H9 (cell line): ENCODE results near the gene KHSRP. TPM values are rescaled to one million over a fixed set of nuclear protein-coding genes. Genes with fewer than 3 reads are reported as not detected.

ENCODE experiments used
- DNase-seq: peaks from one replicate; pipeline ENCODE4 v3.0.0-alpha.2; 2017
- H2AFZ ChIP-seq: one replicate; pipeline ENCODE4 v1.6.1; 2013; ENCODE audit warnings: mild to moderate bottlenecking, low read length, control low read depth, moderate library complexity
- H2AK5ac ChIP-seq: 2 replicates; pipeline ENCODE4 v1.6.1; 2013; ENCODE audit warnings: low read length, control low read depth, mixed read lengths; ENCODE audit not compliant: insufficient read length
- H2BK120ac ChIP-seq: one replicate; pipeline ENCODE4 v1.6.1; 2013; ENCODE audit warnings: low read depth, mild to moderate bottlenecking, low read length, control low read depth, inconsistent platforms; ENCODE audit not compliant: poor library complexity, severe bottlenecking
- H2BK12ac ChIP-seq: 2 replicates; pipeline ENCODE4 v1.6.1; 2013; ENCODE audit warnings: low read length, control low read depth, mixed read lengths, low read depth; ENCODE audit not compliant: insufficient read length
- H2BK15ac ChIP-seq: 2 replicates; pipeline ENCODE4 v1.6.1; 2013; ENCODE audit warnings: low read depth, low read length, control low read depth
- H2BK20ac ChIP-seq: one replicate; pipeline ENCODE4 v1.6.1; 2013; ENCODE audit warnings: low read depth, mild to moderate bottlenecking, low read length, control low read depth, inconsistent platforms; ENCODE audit not compliant: poor library complexity, severe bottlenecking
- H2BK5ac ChIP-seq: 2 replicates; pipeline ENCODE4 v1.6.1; 2013; ENCODE audit warnings: low read length, control low read depth, mixed read lengths; ENCODE audit not compliant: insufficient read length
- H3K14ac ChIP-seq: 2 replicates; pipeline ENCODE4 v1.6.1; 2013; ENCODE audit warnings: low read length, control low read depth; ENCODE audit not compliant: insufficient read depth
- H3K18ac ChIP-seq: 2 replicates; pipeline ENCODE4 v1.6.1; 2013; ENCODE audit warnings: low read depth, mild to moderate bottlenecking, mixed read lengths, low read length, control low read depth; ENCODE audit not compliant: insufficient read length
- H3K23ac ChIP-seq: 2 replicates; pipeline ENCODE4 v1.6.1; 2013; ENCODE audit warnings: low read length, control low read depth, mixed read lengths, low read depth; ENCODE audit not compliant: insufficient read length
- H3K23me2 ChIP-seq: 2 replicates; pipeline ENCODE4 v1.6.1; 2013; ENCODE audit warnings: low read depth, mild to moderate bottlenecking, mixed read lengths, low read length, control low read depth; ENCODE audit not compliant: insufficient read length, poor library complexity, severe bottlenecking
- H3K27ac ChIP-seq: 2 replicates; pipeline ENCODE4 v1.5.1; 2013; ENCODE audit warnings: low read length, control low read depth, mixed read lengths, low read depth; ENCODE audit not compliant: insufficient read length
- H3K27me3 ChIP-seq: 2 replicates; pipeline ENCODE4 v1.6.1; 2013; ENCODE audit warnings: low read length, control low read depth, inconsistent platforms; ENCODE audit not compliant: insufficient read depth
- H3K4ac ChIP-seq: 2 replicates; pipeline ENCODE4 v1.6.1; 2013; ENCODE audit warnings: low read depth, mild to moderate bottlenecking, control low read depth, inconsistent platforms, low read length, moderate library complexity
- H3K4me1 ChIP-seq: 2 replicates; pipeline ENCODE4 v1.6.1; 2013; ENCODE audit warnings: low read length, control low read depth, inconsistent platforms; ENCODE audit not compliant: insufficient read depth
- H3K4me2 ChIP-seq: 2 replicates; pipeline ENCODE4 v1.6.1; 2013; ENCODE audit warnings: low read length, control low read depth, mixed read lengths; ENCODE audit not compliant: insufficient read length, insufficient read depth
- H3K56ac ChIP-seq: 2 replicates; pipeline ENCODE4 v1.6.1; 2013; ENCODE audit warnings: low read depth, mild to moderate bottlenecking, mixed read lengths, low read length, control low read depth; ENCODE audit not compliant: insufficient read length
- H3K79me1 ChIP-seq: 2 replicates; pipeline ENCODE4 v1.6.1; 2013; ENCODE audit warnings: low read depth, mild to moderate bottlenecking, moderate library complexity, low read length, control low read depth, inconsistent platforms; ENCODE audit not compliant: insufficient read depth, poor library complexity, severe bottlenecking
- H3K79me2 ChIP-seq: 2 replicates; pipeline ENCODE4 v1.6.1; 2013; ENCODE audit warnings: low read length, control low read depth, inconsistent platforms; ENCODE audit not compliant: insufficient read depth
- H3K9ac ChIP-seq: 2 replicates; pipeline ENCODE4 v1.6.1; 2013; ENCODE audit warnings: low read length, control low read depth, mixed read lengths; ENCODE audit not compliant: insufficient read length; ENCODE audit errors: extremely low read depth
- H3K9me3 ChIP-seq: one replicate; pipeline ENCODE4 v1.6.1; 2013; ENCODE audit warnings: low read depth, low read length, inconsistent platforms; ENCODE audit not compliant: control insufficient read depth
- H3T11ph ChIP-seq: one replicate; pipeline ENCODE4 v1.6.1; 2013; ENCODE audit warnings: mild to moderate bottlenecking, low read length, control low read depth, inconsistent platforms
- H4K20me1 ChIP-seq: one replicate; pipeline ENCODE4 v1.6.1; 2013; ENCODE audit not compliant: control insufficient read depth, insufficient read length, insufficient read depth
- H4K5ac ChIP-seq: 2 replicates; pipeline ENCODE4 v1.6.1; 2013; ENCODE audit warnings: low read depth, mild to moderate bottlenecking, mixed read lengths, low read length, control low read depth; ENCODE audit not compliant: insufficient read length
- H4K8ac ChIP-seq: replicated peaks from 2 replicates; pipeline ENCODE4 v1.6.1; 2013; ENCODE audit warnings: low read length, control low read depth, mixed read lengths, low read depth; ENCODE audit not compliant: insufficient read length
- H4K91ac ChIP-seq: 2 replicates; pipeline ENCODE4 v1.6.1; 2013; ENCODE audit warnings: low read depth, mild to moderate bottlenecking, moderate library complexity, mixed read lengths, low read length, control low read depth; ENCODE audit not compliant: insufficient read length
- H3K27ac Mint-ChIP-seq, 3 experiments: 2 replicates in 2 of 3; 3 replicates in 1 of 3; pipeline ENCODE4 v1.8.0; 2020 to 2021; ENCODE audit warnings: mixed read lengths in 3 of 3, mild to moderate bottlenecking in 1 of 3, moderate library complexity in 1 of 3
- H3K27me3 Mint-ChIP-seq: 2 replicates; pipeline ENCODE4 v1.8.0; 2021; ENCODE audit warnings: low read depth, mild to moderate bottlenecking, moderate library complexity, mixed read lengths
- H3K36me3 Mint-ChIP-seq, 3 experiments: 2 replicates in 2 of 3; 3 replicates in 1 of 3; pipeline ENCODE4 v1.8.0; 2020 to 2021; ENCODE audit warnings: low read depth in 3 of 3, mixed read lengths in 3 of 3; ENCODE audit not compliant: insufficient read depth in 1 of 3
- H3K4me1 Mint-ChIP-seq, 2 experiments: 2 replicates each; pipeline ENCODE4 v1.8.0; 2020; ENCODE audit warnings: mixed read lengths in 2 of 2
- H3K4me3 Mint-ChIP-seq, 2 experiments: 2 replicates in 1 of 2; 3 replicates in 1 of 2; pipeline ENCODE4 v1.8.0; 2020 to 2021; ENCODE audit warnings: mild to moderate bottlenecking in 2 of 2, mixed read lengths in 2 of 2, moderate library complexity in 1 of 2
- H3K9me3 Mint-ChIP-seq, 2 experiments: 2 replicates in 1 of 2; 3 replicates in 1 of 2; pipeline ENCODE4 v1.8.0; 2020; ENCODE audit warnings: mild to moderate bottlenecking in 2 of 2, mixed read lengths in 2 of 2, moderate library complexity in 1 of 2
- WGBS: extraction: QIAGEN DNeasy Blood & Tissue Kit; methylation state at CpG from one replicate; pipeline ENCODE4 v1.1.7; 2013; ENCODE audit warnings: missing lambda C conversion rate, low lambda C conversion rate, mixed read lengths; ENCODE audit not compliant: insufficient read length; ENCODE audit errors: extremely low coverage; 5-methylcytosine and 5-hydroxymethylcytosine counted together
- total RNA-seq: library from RNA; stranded (reverse); gene quantifications from 2 replicates; pipeline ENCODE4 v1.2.1, GENCODE V29; 2021
- TF ChIP-seq, protein P1 (sequence below): fragments of 200-600 bp; sonication (generic); conservative IDR thresholded peaks from 3 replicates; pipeline ENCODE4 v1.8.0; 2021; ENCODE audit warnings: antibody characterized with exemption, mild to moderate bottlenecking

Gene KHSRP
- total RNA-seq, 1 experiment from 2014 or later, result 602 TPM

DNA sequence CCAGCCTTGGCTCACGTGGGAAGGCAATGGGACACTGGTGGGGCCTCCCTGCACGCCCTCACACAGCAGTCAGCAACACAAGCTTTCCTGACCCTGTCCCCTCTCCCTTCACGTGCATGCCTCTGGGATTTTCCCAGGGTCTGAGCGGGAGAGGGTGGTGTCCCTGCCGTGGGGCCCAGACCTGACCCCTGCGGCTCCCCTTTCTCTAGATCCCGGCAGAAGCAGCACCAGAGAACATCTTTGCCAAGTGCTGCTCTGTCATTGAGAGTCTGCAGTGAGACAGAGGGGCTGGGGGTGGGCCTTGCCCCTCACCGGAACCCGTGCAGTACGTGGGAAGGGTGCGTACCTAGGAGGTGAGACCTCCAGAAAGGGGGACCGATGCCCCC lies 12.6 kb downstream of the KHSRP start:
- H2BK120ac ChIP-seq, result no peak overlapping the region
- no CpG with 5 or more reads among the region's 12 CpGs for WGBS
- no peak overlapping the region for H3K4me2 ChIP-seq
- H2BK5ac ChIP-seq, result no peak overlapping the region
- no peaks in the 10 kb centered on the region for H3K9me3 ChIP-seq
- H4K91ac ChIP-seq, result no peak overlapping the region
- H2AK5ac ChIP-seq, result no peak overlapping the region
- no peaks in the 10 kb centered on the region for H3K79me2 ChIP-seq
- H2AFZ ChIP-seq, result no peak overlapping the region
- no peaks in the 10 kb centered on the region for H3K27me3 ChIP-seq
- H3K23me2 ChIP-seq, result no peaks in the 10 kb centered on the region
- H3K56ac ChIP-seq, result no peak overlapping the region
- no peak overlapping the region for H3K9ac ChIP-seq
- peak overlapping the region in 2 of 3 experiments; percentile 34 to 62; a peak in 2 of 7 replicates for H3K27ac Mint-ChIP-seq
- no peaks in the 10 kb centered on the region; a peak in 1 of 5 replicates for H3K9me3 Mint-ChIP-seq
- peaks cover 3 to 21% of the 10 kb centered on the region in 2 experiments for H3K4me1 Mint-ChIP-seq
- no peak overlapping the region for H2BK15ac ChIP-seq
- H3K27me3 Mint-ChIP-seq, result no peaks in the 10 kb centered on the region
- no peak overlapping the region for H3K18ac ChIP-seq
- H3K23ac ChIP-seq, result no peak overlapping the region
- TF ChIP-seq, protein P1, sequence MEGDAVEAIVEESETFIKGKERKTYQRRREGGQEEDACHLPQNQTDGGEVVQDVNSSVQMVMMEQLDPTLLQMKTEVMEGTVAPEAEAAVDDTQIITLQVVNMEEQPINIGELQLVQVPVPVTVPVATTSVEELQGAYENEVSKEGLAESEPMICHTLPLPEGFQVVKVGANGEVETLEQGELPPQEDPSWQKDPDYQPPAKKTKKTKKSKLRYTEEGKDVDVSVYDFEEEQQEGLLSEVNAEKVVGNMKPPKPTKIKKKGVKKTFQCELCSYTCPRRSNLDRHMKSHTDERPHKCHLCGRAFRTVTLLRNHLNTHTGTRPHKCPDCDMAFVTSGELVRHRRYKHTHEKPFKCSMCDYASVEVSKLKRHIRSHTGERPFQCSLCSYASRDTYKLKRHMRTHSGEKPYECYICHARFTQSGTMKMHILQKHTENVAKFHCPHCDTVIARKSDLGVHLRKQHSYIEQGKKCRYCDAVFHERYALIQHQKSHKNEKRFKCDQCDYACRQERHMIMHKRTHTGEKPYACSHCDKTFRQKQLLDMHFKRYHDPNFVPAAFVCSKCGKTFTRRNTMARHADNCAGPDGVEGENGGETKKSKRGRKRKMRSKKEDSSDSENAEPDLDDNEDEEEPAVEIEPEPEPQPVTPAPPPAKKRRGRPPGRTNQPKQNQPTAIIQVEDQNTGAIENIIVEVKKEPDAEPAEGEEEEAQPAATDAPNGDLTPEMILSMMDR, result no peak
- H4K20me1 ChIP-seq, result no peaks in the 10 kb centered on the region
- H4K5ac ChIP-seq, result no peak overlapping the region
- H2BK12ac ChIP-seq, result no peak overlapping the region
- no peak overlapping the region for H2BK20ac ChIP-seq
- H3K4me1 ChIP-seq, result no peaks in the 10 kb centered on the region
- peaks cover 16 to 39% (median 39%) of the 10 kb centered on the region in 3 experiments; a peak in 6 of 7 replicates for H3K36me3 Mint-ChIP-seq
- no peak overlapping the region for H3K14ac ChIP-seq
- H3K4me3 Mint-ChIP-seq, result no peak overlapping the region
- H3T11ph ChIP-seq, result no peak overlapping the region
- no peak overlapping the region for H3K27ac ChIP-seq
- DNase-seq, result no peak
- H3K4ac ChIP-seq, result no peak overlapping the region
- peaks cover 1% of the 10 kb centered on the region for H3K79me1 ChIP-seq
- no peak overlapping the region for H4K8ac ChIP-seq
